PC-9 (cell line): ENCODE measurements around the gene IFI27.

Source experiments
- EZH2 ChIP-seq: fragments of 200-600 bp; sonication (generic); IDR thresholded peaks from 2 replicates; pipeline ENCODE4 v1.8.0; 2017; ENCODE audit warnings: antibody characterized with exemption, low read depth
- TF ChIP-seq, protein P1 (sequence below): fragments of 200-600 bp; sonication (generic); conservative IDR thresholded peaks from 2 replicates; pipeline ENCODE4 v1.6.1; 2017; ENCODE audit warnings: mixed run types, antibody characterized with exemption, mild to moderate bottlenecking, moderate library complexity

- TF ChIP-seq, protein P1, sequence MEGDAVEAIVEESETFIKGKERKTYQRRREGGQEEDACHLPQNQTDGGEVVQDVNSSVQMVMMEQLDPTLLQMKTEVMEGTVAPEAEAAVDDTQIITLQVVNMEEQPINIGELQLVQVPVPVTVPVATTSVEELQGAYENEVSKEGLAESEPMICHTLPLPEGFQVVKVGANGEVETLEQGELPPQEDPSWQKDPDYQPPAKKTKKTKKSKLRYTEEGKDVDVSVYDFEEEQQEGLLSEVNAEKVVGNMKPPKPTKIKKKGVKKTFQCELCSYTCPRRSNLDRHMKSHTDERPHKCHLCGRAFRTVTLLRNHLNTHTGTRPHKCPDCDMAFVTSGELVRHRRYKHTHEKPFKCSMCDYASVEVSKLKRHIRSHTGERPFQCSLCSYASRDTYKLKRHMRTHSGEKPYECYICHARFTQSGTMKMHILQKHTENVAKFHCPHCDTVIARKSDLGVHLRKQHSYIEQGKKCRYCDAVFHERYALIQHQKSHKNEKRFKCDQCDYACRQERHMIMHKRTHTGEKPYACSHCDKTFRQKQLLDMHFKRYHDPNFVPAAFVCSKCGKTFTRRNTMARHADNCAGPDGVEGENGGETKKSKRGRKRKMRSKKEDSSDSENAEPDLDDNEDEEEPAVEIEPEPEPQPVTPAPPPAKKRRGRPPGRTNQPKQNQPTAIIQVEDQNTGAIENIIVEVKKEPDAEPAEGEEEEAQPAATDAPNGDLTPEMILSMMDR: no peak
- no peak for TF ChIP-seq EZH2
Observed at GRCh38 chr14:94062344-94062940, 48.1 kb upstream of the IFI27 start.
